ENCODE data around the gene CNGB1.

CNGB1 gene

GRCh38 chr16:57988929-57989328 is 18.0 kb upstream of the CNGB1 start:
- H3K79me2 ChIP-seq (ENCODE audit: insufficient read depth, low read length): no peaks in the 10 kb centered on the region

GRCh38 chr16:57987441-57988177 is 16.7 kb upstream of the CNGB1 start:
- Histone ChIP-seq H3K9me3 (ENCODE audit: insufficient read depth, low read length) (no peaks in the 10 kb centered on the region), H4K20me1 (ENCODE audit: low read depth, low read length) (no peaks in the 10 kb centered on the region), H2AFZ (ENCODE audit: low read depth, low read length, severe bottlenecking) (no peak overlapping the region), H3K9me2 (replicated peaks; ENCODE audit: insufficient read depth, low read length) (no peaks in the 10 kb centered on the region), H3K4me2 (ENCODE audit: low read depth, low read length, poor library complexity, severe bottlenecking) (no peak overlapping the region), H3K9ac (ENCODE audit: low read length) (no peak overlapping the region), H3K79me2 (ENCODE audit: insufficient read depth, low read length) (no peaks in the 10 kb centered on the region), H3K4me3 (ENCODE audit: insufficient read depth, low read length, poor library complexity, severe bottlenecking) (no peak overlapping the region), H3K36me3 (ENCODE audit: low read length) (no peaks in the 10 kb centered on the region), H3K27me3 (ENCODE audit: low read length) (no peaks in the 10 kb centered on the region), H3K27ac (ENCODE audit: low read depth, low read length) (no peak overlapping the region), H3F3A (ENCODE audit: insufficient read depth) (no peaks in the 10 kb centered on the region)
- TF ChIP-seq EZH2phosphoT487 (conservative IDR thresholded peaks at IDR 0.05; ENCODE audit: low read length) (no peak), CTCF (IDR thresholded peaks at IDR 0.05; ENCODE audit: insufficient read depth, low read length, poor library complexity, severe bottlenecking) (no peak)

More at GRCh38 chr16:57988929-57989328, 18.0 kb upstream of the CNGB1 start:
- no peak overlapping the region for H3K9ac ChIP-seq (ENCODE audit: low read length)
- H4K20me1 ChIP-seq (ENCODE audit: low read depth, low read length): no peaks in the 10 kb centered on the region
- no peak overlapping the region for H3K27ac ChIP-seq (ENCODE audit: low read depth, low read length)
- H3K9me2 ChIP-seq (replicated peaks; ENCODE audit: insufficient read depth, low read length): no peaks in the 10 kb centered on the region
- H3K9me3 ChIP-seq (ENCODE audit: insufficient read depth, low read length): no peaks in the 10 kb centered on the region
- H3K4me2 ChIP-seq (ENCODE audit: low read depth, low read length, poor library complexity, severe bottlenecking): no peak overlapping the region
- no peaks in the 10 kb centered on the region for H3K27me3 ChIP-seq (ENCODE audit: low read length)
- no peaks in the 10 kb centered on the region for H3K36me3 ChIP-seq (ENCODE audit: low read length)
- H3F3A ChIP-seq (ENCODE audit: insufficient read depth): no peaks in the 10 kb centered on the region
- H2AFZ ChIP-seq (ENCODE audit: low read depth, low read length, severe bottlenecking): no peak overlapping the region
- H3K4me3 ChIP-seq (ENCODE audit: insufficient read depth, low read length, poor library complexity, severe bottlenecking): no peak overlapping the region
- no peak for TF ChIP-seq CTCF (IDR thresholded peaks at IDR 0.05; ENCODE audit: insufficient read depth, low read length, poor library complexity, severe bottlenecking)
- no peak for TF ChIP-seq EZH2phosphoT487 (conservative IDR thresholded peaks at IDR 0.05; ENCODE audit: low read length)

- H3K36me3 ChIP-seq (ENCODE audit: low read length): no peaks in the 10 kb centered on the region
- H3K9me3 ChIP-seq (ENCODE audit: insufficient read depth, low read length): no peaks in the 10 kb centered on the region
- no peaks in the 10 kb centered on the region for H3K9me2 ChIP-seq (replicated peaks; ENCODE audit: insufficient read depth, low read length)
- H3K79me2 ChIP-seq (ENCODE audit: insufficient read depth, low read length): no peaks in the 10 kb centered on the region
- H2AFZ ChIP-seq (ENCODE audit: low read depth, low read length, severe bottlenecking): no peak overlapping the region
- no peak overlapping the region for H3K27ac ChIP-seq (ENCODE audit: low read depth, low read length)
- TF ChIP-seq CTCF (IDR thresholded peaks at IDR 0.05; ENCODE audit: insufficient read depth, low read length, poor library complexity, severe bottlenecking): no peak
- TF ChIP-seq EZH2phosphoT487 (conservative IDR thresholded peaks at IDR 0.05; ENCODE audit: low read length): no peak
- no peak overlapping the region for H3K9ac ChIP-seq (ENCODE audit: low read length)
- no peaks in the 10 kb centered on the region for H3F3A ChIP-seq (ENCODE audit: insufficient read depth)
- no peaks in the 10 kb centered on the region for H4K20me1 ChIP-seq (ENCODE audit: low read depth, low read length)
- no peak overlapping the region for H3K4me2 ChIP-seq (ENCODE audit: low read depth, low read length, poor library complexity, severe bottlenecking)
- H3K27me3 ChIP-seq (ENCODE audit: low read length): no peaks in the 10 kb centered on the region
- H3K4me3 ChIP-seq (ENCODE audit: insufficient read depth, low read length, poor library complexity, severe bottlenecking): no peak overlapping the region
Measured at GRCh38 chr16:57986196-57986595, 15.3 kb upstream of the CNGB1 start.

Measured in SU-DHL-6 (cell line).